Cortex of kidney (tissue), 1 donor: ENCODE data around the gene ZMYND8.
"Not testable (repeated sequence)": the region's sequence is repeated elsewhere in the genome, so short reads cannot be mapped to it uniquely, and the experiment has no call there.

Experiments used
- DNase-seq: peaks from one replicate; lab custom pipeline; 2025; lab: John Stamatoyannopoulos, UW

Gene ZMYND8

DNA sequence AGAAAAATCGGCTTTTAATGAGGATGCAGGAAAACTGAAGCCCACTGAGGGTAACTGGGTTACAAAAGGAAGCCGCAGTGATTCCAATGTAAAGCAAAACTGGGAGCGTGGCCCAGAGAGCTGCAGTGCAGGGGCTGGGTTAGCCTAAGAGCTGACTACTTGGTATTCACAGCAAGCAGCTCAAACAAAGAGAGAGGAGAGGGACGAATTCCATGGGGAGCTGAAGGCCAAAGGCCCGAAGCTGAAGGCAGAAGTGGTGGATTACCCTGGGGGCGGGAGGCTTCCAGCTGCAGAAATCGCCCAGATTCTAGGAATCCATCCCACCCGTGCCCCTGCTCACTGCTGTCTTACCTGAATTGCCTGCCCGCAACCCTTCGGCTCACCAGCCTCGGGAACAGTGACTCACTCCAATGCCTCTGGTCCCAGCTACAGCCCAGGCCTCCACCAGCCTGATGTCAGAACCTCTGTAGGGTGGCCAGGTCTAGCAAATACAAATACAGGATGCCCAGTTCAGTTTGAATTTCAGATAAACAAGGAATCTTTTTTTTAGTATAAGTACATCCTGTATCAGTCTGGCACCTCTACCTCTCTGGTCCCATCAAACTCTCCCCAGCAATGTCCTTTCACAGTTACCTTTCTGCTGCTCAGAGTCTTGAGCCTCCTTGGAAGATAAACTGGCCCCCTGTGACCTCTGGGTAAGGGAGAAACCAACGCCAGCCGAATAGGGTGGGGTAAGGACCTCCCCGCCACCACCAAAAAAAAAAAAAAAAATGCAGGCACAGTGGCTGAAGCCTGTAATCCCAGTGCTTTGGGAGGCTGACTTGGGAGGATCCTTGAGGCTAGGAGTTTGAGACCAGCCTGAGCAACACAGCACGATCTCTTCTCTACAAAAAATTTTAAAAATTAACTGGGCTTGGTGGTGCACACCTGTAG, 14.6 kb upstream of the ZMYND8 start:
- DNase-seq: no peak

DNA sequence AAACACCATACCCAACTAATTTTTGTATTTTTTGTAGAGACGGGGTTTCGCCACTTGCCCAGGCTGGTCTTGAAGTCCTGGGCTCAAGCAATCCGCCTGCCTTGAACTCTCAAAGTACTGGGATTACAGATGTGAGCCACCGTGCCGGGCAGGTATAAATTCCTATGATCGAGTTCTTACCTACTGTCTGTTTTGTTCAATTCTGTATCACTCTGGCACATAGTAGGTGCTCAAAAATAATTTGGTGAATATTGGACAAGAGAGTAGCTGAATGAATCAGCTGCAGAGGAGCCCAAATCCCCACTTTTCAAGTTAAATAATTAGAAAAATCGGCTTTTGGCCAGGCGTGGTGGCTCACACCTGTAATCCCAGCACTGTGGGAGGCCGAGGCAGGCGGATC, 13.7 kb upstream of the ZMYND8 start:
- no peak for DNase-seq

DNA sequence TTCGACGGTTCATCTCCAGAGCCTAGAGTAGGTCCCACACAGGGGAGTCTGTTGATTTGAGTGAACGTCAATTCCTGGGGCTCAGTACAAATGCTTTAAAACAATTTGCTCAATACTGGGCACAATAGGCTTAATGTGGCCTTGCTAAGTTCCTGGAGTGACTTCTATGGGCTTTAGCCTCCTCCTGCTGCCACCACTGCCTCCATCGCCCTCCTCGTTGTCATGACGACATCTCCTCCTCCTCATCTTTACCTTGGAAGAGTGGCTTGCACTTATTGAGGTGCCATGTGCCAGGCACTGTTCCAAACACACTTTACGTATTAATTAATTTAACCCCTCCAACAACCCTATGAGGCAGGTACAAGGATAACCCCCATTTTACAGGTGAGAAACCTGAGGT, 11.8 kb upstream of the ZMYND8 start:
- no peak for DNase-seq

DNA sequence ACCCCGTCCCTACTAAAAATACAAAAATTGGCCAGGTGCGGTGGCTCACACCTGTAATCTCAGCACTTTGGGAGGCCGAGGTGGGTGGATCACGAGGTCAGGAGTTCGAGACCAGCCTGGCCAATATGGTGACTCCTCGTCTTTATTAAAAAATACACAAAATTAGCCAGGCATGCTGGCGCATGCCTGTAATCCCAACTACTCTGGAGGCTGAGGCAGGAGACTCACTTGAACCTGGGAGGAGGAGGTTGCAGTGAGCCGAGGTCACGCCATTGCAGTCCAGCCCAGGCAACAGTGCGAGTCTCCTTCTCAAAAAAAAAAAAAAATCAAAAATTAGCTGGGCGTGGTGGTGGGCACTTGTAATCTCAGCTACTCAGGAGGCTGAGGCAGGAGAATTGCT, 9.8 kb upstream of the ZMYND8 start:
- DNase-seq: not testable (repeated sequence)

DNA sequence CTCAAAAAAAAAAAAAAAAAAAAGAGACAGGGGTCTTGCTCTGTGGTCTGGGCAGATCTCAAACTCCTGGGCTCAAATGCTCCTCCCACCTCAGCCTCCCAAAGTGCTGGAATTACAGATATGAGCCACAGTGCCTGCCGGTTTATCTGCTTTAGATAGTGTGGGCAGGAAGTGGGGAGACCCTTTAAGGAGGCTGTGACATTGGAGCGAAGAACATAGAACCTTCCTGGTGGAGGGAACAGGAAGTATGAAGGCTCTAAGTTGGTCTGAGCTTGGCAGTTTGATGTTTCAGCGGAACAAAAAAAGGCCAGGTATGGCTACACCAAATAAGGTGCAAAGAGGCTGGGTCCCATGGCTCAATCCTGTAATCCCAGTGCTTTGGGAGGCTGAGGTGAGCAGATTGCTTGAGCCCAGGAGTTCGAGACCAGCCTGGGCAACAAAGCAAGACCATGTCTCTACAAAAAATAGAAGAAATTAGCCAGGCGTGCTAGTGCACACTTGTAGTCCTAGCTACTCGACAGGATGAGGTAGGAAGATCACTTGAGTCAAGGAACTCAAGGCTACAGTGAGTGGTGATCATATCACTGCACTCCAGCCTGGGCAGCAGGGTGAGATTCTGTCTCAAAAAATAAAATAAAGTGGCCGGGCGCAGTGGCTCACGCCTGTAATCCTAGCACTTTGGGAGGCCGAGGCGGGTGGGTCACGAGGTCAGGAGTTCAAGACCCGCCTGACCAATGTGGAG, 8.7 kb upstream of the ZMYND8 start:
- DNase-seq: no peak

DNA sequence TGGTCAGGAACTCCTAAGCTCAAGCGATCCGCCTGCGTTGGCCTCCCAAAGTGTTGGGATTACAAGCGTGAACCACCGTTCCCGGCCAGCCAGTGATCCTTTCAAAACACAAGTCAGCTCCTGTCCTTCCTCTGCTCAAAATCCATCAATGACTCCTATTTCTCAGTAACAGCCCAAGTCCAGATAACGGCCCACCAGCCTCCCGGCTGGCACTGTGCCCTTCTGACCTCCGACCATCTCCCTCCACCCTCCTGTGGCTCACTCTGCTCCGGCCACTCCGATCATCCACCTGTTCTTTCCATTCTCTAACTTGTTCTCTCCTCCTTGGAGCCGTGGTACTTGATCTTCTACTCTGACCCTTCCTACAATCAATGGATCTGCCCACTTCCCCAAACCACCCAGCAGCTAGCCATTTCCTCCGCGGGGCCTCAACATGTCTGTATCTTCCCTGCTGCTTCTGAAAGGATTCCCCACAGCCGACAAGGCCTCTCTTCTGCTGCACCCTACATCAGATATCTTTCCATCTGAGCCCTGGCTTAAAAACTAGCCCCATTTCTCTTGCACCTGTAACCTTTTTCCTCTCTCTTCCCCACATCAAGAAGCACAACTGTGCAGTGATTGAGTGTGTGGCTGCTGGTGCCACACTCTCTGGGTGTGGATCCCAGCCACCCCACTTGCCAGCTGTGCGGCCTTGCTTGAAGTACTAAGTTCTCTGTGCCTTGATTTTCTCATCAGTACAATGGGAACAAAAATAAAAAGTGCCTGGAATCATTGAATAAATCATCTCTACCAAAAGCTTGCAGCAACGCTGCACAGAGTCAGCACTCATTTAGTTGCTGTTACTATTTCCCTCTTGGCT, 6.1 kb upstream of the ZMYND8 start:
- DNase-seq: no peak

DNA sequence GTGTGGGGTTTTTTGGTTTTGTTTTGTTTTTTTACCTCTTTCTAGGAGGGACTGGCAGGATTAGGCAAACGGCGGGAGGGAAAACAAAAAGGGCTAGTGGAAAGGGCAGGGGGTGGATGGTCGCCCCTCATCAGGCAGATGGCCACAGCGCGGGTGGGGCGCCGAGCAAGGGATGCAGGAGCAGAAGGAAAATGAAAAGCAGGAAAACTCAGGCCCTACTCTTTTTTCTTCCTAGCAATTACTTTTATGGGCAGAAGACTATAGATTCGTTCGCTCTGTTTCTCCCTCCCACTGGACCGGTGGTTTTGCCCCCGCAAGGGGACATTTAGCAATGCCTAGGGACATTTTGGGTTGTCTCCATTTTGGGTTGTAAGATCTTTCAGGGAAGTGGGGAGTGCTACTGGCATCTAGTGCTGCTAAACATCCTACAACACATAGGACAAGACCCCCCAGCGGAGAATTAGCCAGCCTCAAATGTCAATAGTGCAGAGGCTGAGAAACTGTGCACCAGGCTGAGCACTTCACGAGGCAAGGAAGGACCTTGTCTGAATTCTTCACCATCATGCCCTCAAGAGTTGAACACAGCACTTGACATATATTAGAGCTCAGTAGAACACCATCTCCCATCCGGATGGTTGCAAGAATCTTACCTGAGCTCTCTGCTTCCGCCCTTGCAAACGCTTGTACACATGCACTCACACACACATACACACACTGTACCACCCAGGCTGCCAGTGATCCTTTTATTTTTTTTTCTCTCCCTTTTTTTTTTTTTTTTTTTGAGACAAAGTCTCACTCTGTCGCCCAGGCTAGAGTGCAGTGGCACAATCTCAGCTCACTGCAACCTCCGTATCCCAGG, 4.8 kb upstream of the ZMYND8 start:
- DNase-seq: no peak

DNA sequence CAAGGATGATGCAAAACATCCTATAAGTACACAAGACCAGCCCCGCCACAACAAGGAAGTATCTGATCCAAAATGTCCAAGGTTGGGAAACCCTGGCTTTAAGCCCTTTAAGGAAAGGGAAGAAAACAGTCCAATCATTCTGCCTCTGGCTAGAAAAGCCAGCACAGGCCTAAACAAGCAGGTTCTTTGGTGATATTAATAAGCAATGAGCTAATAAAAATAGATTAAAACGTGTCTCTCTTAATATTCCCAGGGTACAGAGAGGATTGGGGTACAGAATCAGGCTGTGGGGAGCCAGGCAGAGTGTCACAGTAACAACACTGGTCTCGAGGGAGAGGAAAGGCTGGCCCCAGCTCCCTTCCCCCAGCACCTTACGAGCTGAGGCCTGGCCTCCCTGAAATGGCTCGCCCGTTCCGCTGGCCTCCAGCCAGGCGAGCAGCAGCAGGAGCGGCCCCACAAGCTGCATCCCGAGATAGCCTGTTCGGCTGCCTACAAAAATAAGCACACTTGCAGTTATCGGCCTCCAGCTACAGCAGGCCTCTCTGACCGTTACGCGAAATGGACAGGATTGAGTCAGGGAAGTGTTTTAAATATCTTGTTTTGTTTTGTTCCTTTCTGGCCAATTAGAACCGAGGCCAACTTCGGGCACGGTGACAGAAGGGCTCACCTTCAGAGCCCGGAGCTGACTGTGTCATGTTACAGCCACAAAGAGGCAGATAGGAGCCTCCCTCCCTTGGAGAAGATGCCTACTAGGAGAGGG, 4.0 kb upstream of the ZMYND8 start:
- no peak for DNase-seq

DNA sequence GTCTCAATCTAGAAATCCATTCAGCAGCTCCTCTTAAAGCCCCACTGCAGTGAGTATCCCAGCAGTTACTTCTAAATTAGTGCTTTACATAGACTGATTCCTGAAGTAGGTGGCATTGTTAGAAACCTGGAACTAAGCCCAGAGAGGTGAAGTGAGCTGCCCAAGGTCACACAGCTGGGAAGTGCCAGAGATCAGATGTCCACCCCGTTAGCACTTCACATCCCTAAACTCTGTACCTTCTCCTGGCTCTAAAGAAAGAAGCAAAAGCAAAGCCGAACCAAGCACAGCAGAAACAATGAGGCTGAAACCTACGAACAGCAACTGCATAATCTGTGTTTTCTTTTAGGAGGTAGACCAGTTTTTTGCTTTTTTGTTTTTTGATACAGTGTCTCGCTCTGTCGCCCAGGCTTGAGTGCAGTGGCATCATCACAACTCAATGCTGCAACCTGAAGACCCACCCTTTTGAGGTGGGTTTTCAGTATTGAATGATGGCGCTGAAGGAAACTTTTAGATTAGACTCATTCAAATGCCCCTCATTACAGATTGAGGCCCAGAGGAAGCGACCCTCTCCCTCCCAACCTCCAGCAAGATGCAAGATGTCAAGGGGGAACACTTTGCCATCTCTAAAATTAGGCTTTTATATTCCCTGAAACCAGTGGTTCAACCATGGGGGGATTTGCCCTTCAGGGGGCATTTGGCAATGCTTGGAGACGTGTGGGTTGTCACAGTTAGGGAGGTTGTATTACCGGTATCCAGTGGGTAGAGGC, 3.2 kb upstream of the ZMYND8 start:
- no peak for DNase-seq

DNA sequence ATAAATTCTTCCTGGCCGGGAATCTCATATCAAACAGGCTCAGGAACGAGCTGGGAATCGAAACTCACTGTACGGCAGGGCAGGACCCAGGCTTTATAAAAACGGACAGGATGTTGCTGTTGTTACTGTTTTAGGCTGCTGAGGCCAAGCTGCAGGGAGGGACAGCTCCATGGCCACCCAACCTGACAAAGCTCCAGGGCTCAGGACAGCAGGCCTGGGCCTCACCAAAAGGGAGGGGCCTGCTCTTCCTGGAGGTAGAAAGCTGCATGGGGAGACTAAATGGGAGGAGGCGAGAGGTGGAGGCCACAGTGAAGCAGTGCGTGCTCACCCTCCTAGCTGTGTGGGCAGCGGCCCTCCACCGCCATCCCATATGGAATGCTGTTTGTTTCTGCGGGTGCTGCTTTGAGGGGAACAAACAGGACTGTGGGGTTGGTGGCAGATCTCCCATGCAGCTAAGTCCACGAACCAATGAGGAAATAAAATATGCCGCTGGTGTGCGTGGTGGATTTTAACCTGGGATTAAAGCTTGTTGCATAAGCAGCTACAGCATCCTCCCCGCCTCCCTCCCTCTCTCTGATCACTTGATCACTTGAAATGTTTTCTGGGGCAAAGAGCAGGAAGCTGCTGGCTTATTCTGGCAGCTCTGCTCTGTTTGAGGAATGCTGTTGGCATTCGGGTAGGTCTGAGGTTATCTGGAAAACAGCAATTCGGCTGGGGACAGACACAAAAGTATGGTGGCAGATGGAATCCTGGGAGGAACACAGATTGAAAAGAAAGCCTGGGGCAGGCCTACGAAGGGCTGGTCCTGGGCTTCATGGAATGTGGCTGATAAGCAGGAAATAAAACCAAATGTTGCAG, 2.4 kb upstream of the ZMYND8 start:
- no peak for DNase-seq

DNA sequence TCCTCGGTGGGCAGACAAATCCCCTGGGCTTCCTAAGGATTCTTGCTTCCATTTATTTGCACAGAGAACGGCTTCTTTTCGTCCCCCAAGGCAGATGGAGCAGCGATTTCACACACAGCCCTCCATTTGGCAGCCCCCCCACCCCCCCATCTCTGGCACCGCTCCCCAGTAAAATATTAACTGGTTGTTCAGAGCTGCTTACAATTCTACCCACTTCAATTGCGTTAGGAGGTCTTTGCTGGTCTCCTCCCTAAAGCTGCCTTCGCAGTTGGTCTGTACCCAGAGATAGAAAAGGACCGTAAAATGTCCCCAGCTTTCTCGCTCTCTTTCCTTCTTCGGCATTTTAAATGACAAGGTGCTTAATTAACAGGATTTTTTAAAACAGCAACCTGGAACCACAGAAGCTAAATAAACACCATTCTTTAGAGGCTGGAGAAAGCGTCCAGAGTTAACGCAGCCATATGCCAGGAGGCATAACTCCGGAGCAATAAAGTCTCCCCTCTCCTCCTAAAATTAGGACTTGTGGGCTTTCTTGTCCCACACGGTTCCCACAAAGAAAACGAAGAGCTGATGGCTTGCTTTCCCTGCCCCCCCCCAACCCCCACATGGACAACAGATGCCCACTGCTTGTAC, 1.7 kb upstream of the ZMYND8 start:
- DNase-seq: no peak

DNA sequence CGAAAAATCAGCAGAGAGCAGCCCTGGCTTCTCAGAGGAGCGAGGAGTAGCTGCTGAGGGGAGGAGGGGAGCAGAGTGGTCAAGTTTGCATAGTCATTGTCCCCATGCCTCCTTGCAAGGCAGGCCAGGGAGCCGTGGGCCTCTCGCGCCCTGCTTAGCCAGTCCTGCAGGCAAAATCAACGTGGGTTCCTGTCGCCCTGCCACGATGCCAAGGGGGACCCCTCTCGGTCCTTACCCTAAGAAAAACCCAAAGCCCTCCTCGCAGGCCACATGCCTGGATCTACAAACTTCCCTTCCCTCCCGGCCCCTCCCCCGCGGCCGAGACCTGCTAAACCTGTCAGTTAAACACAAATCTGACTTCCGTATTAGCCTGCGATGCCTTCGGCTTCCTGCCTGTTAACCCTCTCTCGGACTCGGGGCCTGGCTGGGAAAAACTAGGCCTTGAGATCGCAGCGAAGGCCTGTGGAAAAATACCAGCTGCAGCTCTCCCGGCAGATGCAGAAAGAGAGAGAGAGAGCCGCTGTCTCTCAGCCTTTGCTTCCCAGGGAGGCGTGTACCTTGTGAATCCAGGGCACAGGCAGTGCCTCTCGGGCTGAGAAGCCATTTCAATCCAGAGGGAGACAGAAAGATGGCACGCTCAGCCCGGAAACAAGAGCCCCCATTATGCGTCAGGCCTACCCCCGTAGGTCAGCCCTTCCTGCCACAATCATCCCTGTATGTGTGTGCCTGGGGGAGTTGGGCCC, 968 bp upstream of the ZMYND8 start:
- no peak for DNase-seq

DNA sequence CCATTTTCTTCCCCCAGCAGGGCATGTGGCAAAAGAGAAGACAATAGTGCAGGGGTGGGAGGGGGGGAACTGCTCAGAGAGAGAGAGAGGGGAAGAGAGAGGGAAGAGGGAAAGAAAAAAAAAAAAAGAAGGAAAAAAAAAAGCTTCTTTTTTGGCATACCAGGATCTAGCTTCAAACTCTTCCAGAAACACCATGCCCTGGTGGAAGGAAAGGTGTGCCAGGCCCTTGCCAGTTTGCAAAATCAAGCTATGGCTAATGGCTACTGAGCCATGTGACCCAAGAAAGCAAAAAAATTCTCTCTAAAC, 326 bp downstream of the ZMYND8 start:
- DNase-seq: no peak

DNA sequence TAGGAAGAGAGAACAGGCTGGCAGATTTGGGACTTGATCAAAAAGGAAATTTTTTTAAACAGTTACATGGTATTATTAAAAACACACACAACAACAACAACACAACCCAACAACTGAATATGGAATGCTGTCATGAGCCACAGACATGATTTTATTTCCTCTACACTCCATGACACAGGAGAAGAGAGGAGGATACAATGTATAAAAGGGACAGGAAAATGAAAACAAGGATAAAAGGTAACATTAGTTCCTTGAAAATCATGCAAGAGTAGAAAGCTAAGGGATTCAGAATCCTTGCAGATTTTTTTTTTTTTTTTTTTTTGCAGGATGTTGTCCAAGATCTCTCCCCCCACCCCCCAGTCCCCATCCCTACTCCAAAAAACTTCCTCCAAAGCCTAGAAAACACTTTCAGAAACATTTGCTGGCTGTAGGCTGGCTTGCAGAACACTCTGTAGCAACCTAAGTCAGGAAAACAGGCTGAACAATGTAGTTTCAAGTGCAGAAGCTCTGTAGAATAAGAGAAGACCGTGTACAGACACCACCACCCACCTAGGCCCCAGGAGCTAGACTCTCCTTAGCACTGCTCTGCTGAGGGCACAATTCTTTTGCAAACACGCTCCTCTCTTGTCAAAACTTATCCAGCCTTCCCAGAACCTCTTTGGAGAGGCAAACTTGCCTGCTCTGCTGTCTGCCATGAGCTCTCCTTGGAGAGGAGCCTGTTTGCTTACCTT, 845 bp downstream of the ZMYND8 start:
- DNase-seq: no peak

DNA sequence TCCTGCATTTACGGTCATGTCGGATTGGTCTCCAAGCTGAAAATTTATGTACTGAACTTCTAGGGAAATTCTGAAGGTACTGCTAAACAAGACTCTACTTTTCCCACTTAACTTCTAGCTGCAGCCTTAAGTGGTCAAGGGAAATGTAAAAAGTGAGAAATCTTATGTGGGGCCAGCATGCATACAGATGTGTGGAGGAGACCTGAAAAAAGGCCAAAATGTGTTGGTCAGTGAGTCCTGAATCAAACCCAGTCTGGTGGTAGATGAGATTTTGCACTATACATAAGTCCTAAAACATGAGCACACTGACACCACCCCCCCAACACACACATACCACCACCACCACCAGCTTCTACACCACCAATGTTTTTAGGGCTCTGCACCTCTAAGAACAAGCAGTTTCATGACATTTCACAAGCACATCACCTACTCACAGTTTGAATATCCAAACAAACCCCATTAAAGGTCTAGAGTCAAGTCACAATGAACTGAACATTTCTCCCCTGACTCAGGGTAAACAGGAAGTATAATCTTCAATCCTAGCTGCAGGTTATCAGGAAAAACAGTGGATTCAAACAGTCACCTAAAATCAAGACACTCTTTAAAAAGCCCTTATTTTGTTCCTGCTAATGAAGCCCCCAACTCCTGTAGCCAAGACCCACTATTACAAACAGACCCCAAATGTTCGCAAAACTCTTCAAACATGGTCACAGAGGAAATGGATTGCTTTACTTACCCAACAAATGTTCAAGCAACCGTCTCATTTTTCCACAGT, 1.6 kb downstream of the ZMYND8 start:
- DNase-seq: no peak

DNA sequence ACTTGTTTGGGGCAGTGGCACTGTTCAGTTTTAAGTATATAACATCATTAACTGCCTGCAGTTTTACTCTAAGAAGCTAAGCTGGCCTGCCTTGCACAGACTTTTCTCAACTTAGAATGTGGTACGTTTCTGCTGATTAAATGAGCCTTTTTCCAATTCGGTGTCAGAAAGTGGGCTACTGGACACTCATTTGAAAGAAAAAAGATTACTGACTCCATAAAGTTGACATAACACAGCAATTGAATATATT, 2.1 kb downstream of the ZMYND8 start:
- DNase-seq: no peak
